ENCODE results near the gene SMAD3. TPM values are rescaled to one million over a fixed set of nuclear protein-coding genes. Genes with fewer than 3 reads are reported as not detected.

SMAD3 gene
- total RNA-seq, 1 experiment from 2014 or later: 54.8 TPM

- Mint-ChIP-seq H3K4me1 (ENCODE audit: low read depth, unreplicated experiment) (no peaks in the 10 kb centered on the region), H3K27me3 (ENCODE audit: insufficient read depth, unreplicated experiment) (no peaks in the 10 kb centered on the region), H3K4me3 (ENCODE audit: unreplicated experiment) (no peak overlapping the region), H3K27ac (ENCODE audit: unreplicated experiment) (no peak overlapping the region), H3K36me3 (ENCODE audit: insufficient read depth, unreplicated experiment) (peaks cover 56% of the 10 kb centered on the region), H3K9me3 (ENCODE audit: unreplicated experiment) (no peaks in the 10 kb centered on the region)
- H3K4me1 ChIP-seq: peaks cover 16% of the 10 kb centered on the region
- POLR2A ChIA-PET: no interaction called here
- no peaks in the 10 kb centered on the region for H3K27me3 ChIP-seq (replicated peaks; ENCODE audit: control insufficient read depth, insufficient read depth, low read length)
- no peaks in the 10 kb centered on the region for H3K36me3 ChIP-seq (ENCODE audit: control insufficient read depth, insufficient read depth, low read length)
- BruUV-seq (replicated peaks): TSS peak; percentile 89
- H3K4me3 ChIP-seq (ENCODE audit: low read depth, low read length): no peak overlapping the region
- no peak for DNase-seq
- no peaks in the 10 kb centered on the region for H3K9me3 ChIP-seq
- CTCF ChIA-PET: no interaction called here
- TF ChIP-seq CTCF (IDR thresholded peaks at IDR 0.05; ENCODE audit: insufficient read depth in 1 of 2, low read depth in 1 of 2, low read length in 1 of 2, severe bottlenecking in 1 of 2, unreplicated experiment in 1 of 2): no peak
- intact Hi-C loops (cut with micrococcal nuclease; ENCODE audit: unreplicated experiment): loop anchor here (5.0 kb wide), 2 partner anchors 135 to 255 kb away; partner anchors contain the start of gene SMAD3
Measured at GRCh38 chr15:67202091-67202490, 136.7 kb downstream of the SMAD3 start.

- intact Hi-C loops (cut with micrococcal nuclease; ENCODE audit: unreplicated experiment): loop anchor here (5.0 kb wide), 2 partner anchors 136 to 256 kb away; partner anchors contain the start of gene SMAD3
- no TSS peak for BruUV-seq (replicated peaks)
- ChIA-PET CTCF (no interaction called here), POLR2A (no interaction called here)
- H3K4me3 Mint-ChIP-seq (ENCODE audit: unreplicated experiment): no peak overlapping the region
- peaks cover 16% of the 10 kb centered on the region for H3K4me1 ChIP-seq
- TF ChIP-seq CTCF (IDR thresholded peaks at IDR 0.05; ENCODE audit: insufficient read depth in 1 of 2, low read depth in 1 of 2, low read length in 1 of 2, severe bottlenecking in 1 of 2, unreplicated experiment in 1 of 2): no peak
- no peak for DNase-seq
- no peaks in the 10 kb centered on the region for H3K9me3 ChIP-seq
- no peak overlapping the region for H3K4me3 ChIP-seq (ENCODE audit: low read depth, low read length)
- H3K27me3 Mint-ChIP-seq (ENCODE audit: insufficient read depth, unreplicated experiment): no peaks in the 10 kb centered on the region
- H3K36me3 Mint-ChIP-seq (ENCODE audit: insufficient read depth, unreplicated experiment): peaks cover 48% of the 10 kb centered on the region
- no peaks in the 10 kb centered on the region for H3K27me3 ChIP-seq (replicated peaks; ENCODE audit: control insufficient read depth, insufficient read depth, low read length)
- H3K27ac Mint-ChIP-seq (ENCODE audit: unreplicated experiment): no peak overlapping the region
- no peaks in the 10 kb centered on the region for H3K4me1 Mint-ChIP-seq (ENCODE audit: low read depth, unreplicated experiment)
- H3K36me3 ChIP-seq (ENCODE audit: control insufficient read depth, insufficient read depth, low read length): no peaks in the 10 kb centered on the region
- no peaks in the 10 kb centered on the region for H3K9me3 Mint-ChIP-seq (ENCODE audit: unreplicated experiment)
Measured at GRCh38 chr15:67202991-67203390, 137.6 kb downstream of the SMAD3 start.

- H3K27ac Mint-ChIP-seq (ENCODE audit: unreplicated experiment): no peak overlapping the region
- POLR2A ChIA-PET: no interaction called here
- Histone ChIP-seq H3K9me3 (no peaks in the 10 kb centered on the region), H3K4me1 (no peaks in the 10 kb centered on the region), H3K36me3 (ENCODE audit: control insufficient read depth, insufficient read depth, low read length) (no peaks in the 10 kb centered on the region), H3K4me3 (ENCODE audit: low read depth, low read length) (no peak overlapping the region), H3K27me3 (replicated peaks; ENCODE audit: control insufficient read depth, insufficient read depth, low read length) (no peaks in the 10 kb centered on the region)
- no peak for TF ChIP-seq CTCF (IDR thresholded peaks at IDR 0.05; ENCODE audit: insufficient read depth in 1 of 2, low read depth in 1 of 2, low read length in 1 of 2, severe bottlenecking in 1 of 2, unreplicated experiment in 1 of 2)
- peaks cover 35% of the 10 kb centered on the region for H3K36me3 Mint-ChIP-seq (ENCODE audit: insufficient read depth, unreplicated experiment)
- no peaks in the 10 kb centered on the region for H3K27me3 Mint-ChIP-seq (ENCODE audit: insufficient read depth, unreplicated experiment)
- CTCF ChIA-PET: no interaction called here
- BruUV-seq (replicated peaks): no TSS peak
- no peak overlapping the region for H3K4me3 Mint-ChIP-seq (ENCODE audit: unreplicated experiment)
- intact Hi-C loops (cut with micrococcal nuclease; ENCODE audit: unreplicated experiment): no loop called here
- H3K9me3 Mint-ChIP-seq (ENCODE audit: unreplicated experiment): no peaks in the 10 kb centered on the region
- DNase-seq: no peak
- no peaks in the 10 kb centered on the region for H3K4me1 Mint-ChIP-seq (ENCODE audit: low read depth, unreplicated experiment)
Measured at GRCh38 chr15:67207555-67208207, 142.3 kb downstream of the SMAD3 start.
